Kidney (tissue), 14 donors: ENCODE measurements around the gene NPHP4. TPM values are rescaled to one million over a fixed set of nuclear protein-coding genes. Genes with fewer than 3 reads are reported as not detected.

ENCODE experiments used
- DNase-seq, 5 donors: peaks; one replicate each; pipeline ENCODE4 v3.0.0-alpha.2; 2013 to 2020
- FAIRE-seq: peaks from 2 replicates; lab custom pipeline; 2012; peaks lifted over from hg19 to GRCh38; lab: Jason Lieb, UNC
- H3K27ac ChIP-seq, 2 donors: one replicate each; pipeline ENCODE4 v1.7.0; 2013; ENCODE audit warnings: low read depth in 2 of 2, low read length in 2 of 2, inconsistent platforms in 1 of 2
- H3K27me3 ChIP-seq: one replicate; pipeline ENCODE4 v1.7.1; 2013; ENCODE audit warnings: low read length, inconsistent platforms; ENCODE audit not compliant: control insufficient read depth, insufficient read depth
- H3K36me3 ChIP-seq, 3 donors: one replicate each; pipeline versions ENCODE4 v1.7.0 to v1.7.1; 2013; ENCODE audit warnings: low read length in 3 of 3, control low read depth in 1 of 3, inconsistent platforms in 1 of 3; ENCODE audit not compliant: insufficient read depth in 3 of 3, control insufficient read depth in 2 of 3
- H3K4me1 ChIP-seq, 3 donors: one replicate each; pipeline versions ENCODE4 v1.7.0 to v1.7.1; 2013; ENCODE audit warnings: low read length in 3 of 3, inconsistent platforms in 1 of 3, low read depth in 1 of 3; ENCODE audit not compliant: control insufficient read depth in 2 of 3, insufficient read depth in 2 of 3
- H3K4me3 ChIP-seq, 3 donors: one replicate each; pipeline versions ENCODE4 v1.7.0 to v1.8.1; 2013; ENCODE audit warnings: low read length in 3 of 3, control low read depth in 1 of 3, inconsistent platforms in 1 of 3
- H3K9ac ChIP-seq, 3 donors: one replicate each; pipeline versions ENCODE4 v1.7.0 to v1.7.1; 2013; ENCODE audit warnings: low read length in 3 of 3, control low read depth in 1 of 3, inconsistent platforms in 1 of 3
- H3K9me3 ChIP-seq, 3 donors: one replicate each; pipeline versions ENCODE4 v1.7.0 to v1.7.1; 2013; ENCODE audit warnings: low read length in 3 of 3, control low read depth in 1 of 3, inconsistent platforms in 1 of 3; ENCODE audit not compliant: control insufficient read depth in 2 of 3, insufficient read depth in 1 of 3
- intact Hi-C: fragments of 100-400 bp; cut with DNase I; formaldehyde crosslinking; loops from one replicate; pipeline ENCODE4 v1.11.1; 2022
- polyA plus RNA-seq: library from polyadenylated mRNA; stranded (reverse); fragments of 350-450 nt; fragmentation: Illumina TruSeq; extraction: RNeasy Lipid Tissue Mini Kit (QIAGEN cat#74804); gene quantifications from one replicate; pipeline ENCODE4 v1.2.3, GENCODE V29; 2014; ENCODE audit warnings: low read depth, low replicate concordance; ENCODE audit not compliant: insufficient read depth
- total RNA-seq: library from RNA; stranded (reverse); fragmentation: NEBNext Ultra II Directional; extraction: Animal tissue kit (Norgen Biotek cat#: 25700); gene quantifications from one replicate; pipeline ENCODE4 v1.2.1, GENCODE V29; 2021
- TF ChIP-seq, protein P1 (sequence below): IDR thresholded peaks from 3 replicates; pipeline ENCODE4 v1.5.1; 2012; ENCODE audit warnings: mild to moderate bottlenecking, moderate library complexity, borderline replicate concordance; ENCODE audit not compliant: insufficient read depth; ENCODE audit errors: extremely low read depth
- donor health status: control.
- donor health status: control.
- donor health status: control.
- donor health status: control.
- donor health status: control.
- donor health status: DM: yes; HTN: yes; CAD: no.
- donor health status: Normal renal cell carcinoma (clear cell type).

NPHP4 gene
- total and polyA plus RNA-seq, 2 donors from 2014 or later = 2.9 to 16.1 TPM

DNA sequence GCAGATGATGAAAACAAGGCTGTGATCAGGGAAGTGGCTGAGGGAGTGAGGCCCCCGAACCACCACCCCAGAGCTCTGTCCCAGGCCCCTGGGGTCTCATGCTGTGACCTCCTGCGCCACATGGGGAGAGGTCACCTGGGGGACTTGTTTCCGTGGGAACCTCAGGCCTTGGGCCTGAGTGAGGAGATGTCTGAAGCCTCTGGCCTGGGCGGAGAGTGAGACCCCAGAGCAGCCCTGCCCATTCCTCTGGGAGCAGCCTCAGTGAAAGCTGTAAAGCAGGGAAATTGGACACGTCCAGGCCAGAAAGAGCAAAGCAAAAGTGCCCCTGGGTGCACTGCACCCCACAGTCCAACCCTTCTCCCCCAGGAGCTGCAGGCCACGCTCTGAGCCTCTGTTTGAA, 16.5 kb upstream of the NPHP4 start:
- no peak overlapping the region for H3K4me3 ChIP-seq
- intact Hi-C loops = no loop called here
- H3K36me3 ChIP-seq = no peaks in the 10 kb centered on the region
- no peak for FAIRE-seq
- no peaks in the 10 kb centered on the region for H3K27me3 ChIP-seq
- TF ChIP-seq, protein P1, sequence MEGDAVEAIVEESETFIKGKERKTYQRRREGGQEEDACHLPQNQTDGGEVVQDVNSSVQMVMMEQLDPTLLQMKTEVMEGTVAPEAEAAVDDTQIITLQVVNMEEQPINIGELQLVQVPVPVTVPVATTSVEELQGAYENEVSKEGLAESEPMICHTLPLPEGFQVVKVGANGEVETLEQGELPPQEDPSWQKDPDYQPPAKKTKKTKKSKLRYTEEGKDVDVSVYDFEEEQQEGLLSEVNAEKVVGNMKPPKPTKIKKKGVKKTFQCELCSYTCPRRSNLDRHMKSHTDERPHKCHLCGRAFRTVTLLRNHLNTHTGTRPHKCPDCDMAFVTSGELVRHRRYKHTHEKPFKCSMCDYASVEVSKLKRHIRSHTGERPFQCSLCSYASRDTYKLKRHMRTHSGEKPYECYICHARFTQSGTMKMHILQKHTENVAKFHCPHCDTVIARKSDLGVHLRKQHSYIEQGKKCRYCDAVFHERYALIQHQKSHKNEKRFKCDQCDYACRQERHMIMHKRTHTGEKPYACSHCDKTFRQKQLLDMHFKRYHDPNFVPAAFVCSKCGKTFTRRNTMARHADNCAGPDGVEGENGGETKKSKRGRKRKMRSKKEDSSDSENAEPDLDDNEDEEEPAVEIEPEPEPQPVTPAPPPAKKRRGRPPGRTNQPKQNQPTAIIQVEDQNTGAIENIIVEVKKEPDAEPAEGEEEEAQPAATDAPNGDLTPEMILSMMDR = no peak
- no peaks in the 10 kb centered on the region for H3K9me3 ChIP-seq
- H3K27ac ChIP-seq = no peak overlapping the region
- no peak overlapping the region for H3K9ac ChIP-seq
- H3K4me1 ChIP-seq = no peaks in the 10 kb centered on the region
- DNase-seq = peak in 1 of 5 donors; percentile 45

DNA sequence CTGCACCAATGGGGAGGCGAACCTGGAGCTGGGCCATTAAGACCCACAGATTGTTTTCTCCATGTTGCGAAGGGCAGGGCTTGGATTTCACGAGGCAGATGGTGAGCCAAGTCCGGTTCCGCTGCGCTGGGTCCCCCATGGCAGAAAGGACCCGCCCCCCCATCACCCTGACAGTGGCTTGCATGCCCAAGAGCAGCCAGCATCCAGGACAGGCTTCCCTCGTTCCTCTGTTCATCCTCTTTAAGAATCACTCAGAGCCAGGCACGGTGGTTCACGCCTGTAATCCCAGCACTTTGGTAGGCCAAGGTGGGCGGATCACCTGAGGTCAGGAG, 15.8 kb upstream of the NPHP4 start:
- Histone ChIP-seq H3K36me3 (no peaks in the 10 kb centered on the region), H3K27me3 (no peaks in the 10 kb centered on the region), H3K9me3 (no peaks in the 10 kb centered on the region), H3K4me3 (no peak overlapping the region), H3K4me1 (no peaks in the 10 kb centered on the region), H3K9ac (no peak overlapping the region), H3K27ac (no peak overlapping the region)
- peak in 1 of 5 donors; percentile 46 for DNase-seq
- TF ChIP-seq, protein P1 = no peak
- no peak for FAIRE-seq
- intact Hi-C loops = no loop called here

DNA sequence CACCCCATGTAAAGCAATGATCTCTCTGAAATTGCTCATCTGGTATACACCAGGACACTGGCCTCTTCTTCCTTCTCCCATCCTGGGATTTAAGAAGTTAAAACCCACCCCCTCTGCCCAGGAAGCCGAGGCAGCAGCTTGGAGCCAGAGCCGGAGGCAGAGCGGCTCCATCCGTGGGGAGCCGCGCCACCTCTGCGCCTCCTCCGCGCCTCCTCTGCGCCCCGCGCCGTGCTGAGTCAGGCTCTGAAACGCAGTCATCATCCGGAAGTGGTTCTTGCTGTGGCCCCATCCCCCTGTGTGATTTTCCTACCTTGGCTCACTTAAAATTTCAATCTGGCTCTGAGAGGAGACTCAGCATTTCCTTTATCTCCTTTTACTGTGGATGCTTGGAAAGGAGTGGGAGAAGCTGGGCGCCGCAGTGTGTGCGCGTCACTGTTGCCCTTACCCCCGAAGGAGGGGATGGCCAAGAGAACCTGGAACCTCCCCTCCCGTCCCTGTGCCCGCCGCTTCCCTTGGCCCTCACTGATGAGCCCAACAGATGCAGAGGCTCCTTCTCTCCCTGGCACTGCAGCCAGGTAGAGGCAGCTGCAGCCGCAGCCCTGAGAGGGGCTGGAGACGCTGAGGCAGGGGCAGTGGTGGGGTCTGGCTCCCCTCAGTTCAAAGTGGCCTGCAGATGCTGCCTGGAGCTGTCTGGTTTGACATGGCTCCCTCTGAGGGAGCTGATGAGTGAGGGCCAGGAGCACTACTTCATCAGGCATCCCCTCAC, 15.3 kb upstream of the NPHP4 start:
- FAIRE-seq = no peak
- DNase-seq = peak in 2 of 5 donors; percentile 36 to 55
- no peaks in the 10 kb centered on the region for H3K4me1 ChIP-seq
- H3K27ac ChIP-seq = no peak overlapping the region
- H3K4me3 ChIP-seq = no peak overlapping the region
- intact Hi-C loops = no loop called here
- H3K36me3 ChIP-seq = no peaks in the 10 kb centered on the region
- no peaks in the 10 kb centered on the region for H3K9me3 ChIP-seq
- no peaks in the 10 kb centered on the region for H3K27me3 ChIP-seq
- H3K9ac ChIP-seq = no peak overlapping the region
- TF ChIP-seq, protein P1 = no peak
